GM21576 (cell line): ENCODE data around the gene SVEP1.
A peak's percentile ranks its signal among the peaks of the same experiment; 100 is the strongest.
"Not testable (repeated sequence)": the region's sequence is repeated elsewhere in the genome, so short reads cannot be mapped to it uniquely, and the experiment has no call there.

ENCODE experiments used
- ATAC-seq: cut with Tn5 transposase; IDR thresholded peaks from one replicate; pipeline ENCODE4 v1.9.1; 2021; ENCODE audit warnings: mild to moderate bottlenecking, moderate library complexity; ENCODE audit not compliant: unreplicated experiment

Gene SVEP1

DNA sequence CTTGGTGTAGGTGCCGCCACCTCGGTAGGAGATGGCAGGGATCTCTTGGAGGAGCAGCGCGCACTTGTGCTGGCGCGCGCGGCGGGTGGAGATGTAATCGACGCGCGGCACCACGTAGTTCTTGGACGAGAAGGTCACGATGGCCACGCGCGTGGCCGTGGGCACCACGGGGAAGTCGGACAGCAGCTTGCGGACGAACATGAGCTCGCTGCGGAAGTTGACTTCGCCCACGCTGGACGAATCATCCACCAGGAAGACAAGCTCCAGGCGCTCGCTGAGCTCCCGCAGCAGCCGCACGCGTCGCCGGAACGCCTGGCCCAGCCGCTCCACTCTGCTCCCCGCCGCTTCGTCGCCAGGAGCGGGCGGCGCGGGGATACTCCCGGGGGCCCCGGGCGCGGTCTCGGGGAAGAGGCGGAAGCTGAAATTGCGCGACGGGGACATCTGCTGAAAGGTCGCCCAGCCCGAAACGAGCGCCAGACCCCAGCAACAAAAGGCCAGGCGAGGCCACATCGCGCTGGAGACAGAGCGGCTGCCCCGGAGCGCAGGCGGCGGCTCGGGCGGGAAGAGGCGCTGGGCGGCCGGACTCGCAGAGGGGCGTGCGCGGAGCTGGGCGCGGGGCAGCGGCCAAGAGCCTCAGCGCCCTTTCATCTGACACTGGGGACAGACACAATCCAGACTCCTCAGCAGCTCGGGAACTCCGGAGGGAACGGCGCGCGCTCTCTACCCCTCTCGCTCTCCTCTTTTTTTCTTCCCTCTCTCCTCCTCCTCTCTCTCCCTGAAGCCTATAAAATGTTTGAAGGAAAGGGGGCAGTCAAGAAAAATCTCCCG, at the start of gene SVEP1:
TSS of gene SVEP1 (minus strand) at position 708 of the 828 bp plus-strand sequence. CDS start at position 510, 198 bp downstream.
- ATAC-seq: no peak

DNA sequence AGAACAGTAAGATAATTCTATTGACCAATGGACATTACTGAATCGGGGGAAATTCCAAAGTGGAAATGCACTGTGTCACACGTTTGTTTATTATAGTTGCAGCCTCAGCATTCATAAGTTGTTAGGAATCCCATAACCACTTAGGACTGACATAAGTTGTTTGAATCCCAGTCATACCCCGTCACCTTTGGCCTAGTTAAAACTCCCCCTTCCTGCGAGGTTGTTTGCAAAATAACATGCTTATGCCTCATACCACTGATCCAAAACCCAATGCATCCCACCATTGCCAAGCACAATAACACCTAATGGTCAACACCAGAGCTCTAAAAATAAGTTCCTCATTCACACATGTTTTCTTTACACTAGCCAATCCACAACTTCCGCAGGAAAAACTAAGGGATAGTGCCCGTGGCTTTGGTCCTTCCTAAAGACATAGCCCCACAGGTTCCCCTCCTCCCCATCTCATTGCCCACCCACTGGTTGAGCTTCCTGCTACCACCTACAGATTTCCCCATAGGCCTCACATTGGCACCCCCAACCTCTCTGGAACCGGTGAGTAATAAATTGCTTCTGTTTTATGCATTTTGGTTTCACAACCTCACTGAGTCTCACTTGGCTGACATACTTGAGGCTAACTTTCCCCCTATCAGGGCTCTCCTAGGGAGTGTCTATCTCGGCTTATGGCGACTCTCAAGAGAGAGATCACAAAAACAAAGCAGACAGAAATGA, 46.7 kb upstream of the SVEP1 start:
- ATAC-seq: peak; percentile 95

DNA sequence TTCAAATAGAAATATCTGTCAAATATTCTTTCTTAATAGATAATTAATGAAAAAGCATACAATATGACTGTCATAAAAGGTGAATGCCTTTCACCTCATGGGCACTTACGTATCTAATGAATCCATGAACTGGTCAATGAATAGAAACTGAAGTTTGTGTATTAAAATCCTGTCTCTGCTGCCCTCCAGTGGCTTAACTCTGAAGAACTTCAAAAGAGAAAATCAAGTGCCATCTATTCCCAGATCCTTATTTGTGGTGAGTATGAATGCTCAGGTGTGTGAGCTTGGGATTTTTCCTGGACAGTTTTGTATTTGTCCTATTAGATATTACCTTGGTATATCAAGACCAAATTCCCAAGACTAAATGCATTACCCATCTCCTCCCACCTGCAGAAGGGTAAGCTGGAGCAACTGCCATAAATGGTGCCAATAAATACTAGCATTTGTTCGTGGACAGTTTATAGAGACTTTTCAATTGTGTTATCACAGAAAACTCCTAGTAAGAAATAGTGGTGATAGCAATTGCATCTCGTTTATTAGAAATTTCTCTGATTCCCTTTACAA, 44.0 kb upstream of the SVEP1 start:
- no peak for ATAC-seq

DNA sequence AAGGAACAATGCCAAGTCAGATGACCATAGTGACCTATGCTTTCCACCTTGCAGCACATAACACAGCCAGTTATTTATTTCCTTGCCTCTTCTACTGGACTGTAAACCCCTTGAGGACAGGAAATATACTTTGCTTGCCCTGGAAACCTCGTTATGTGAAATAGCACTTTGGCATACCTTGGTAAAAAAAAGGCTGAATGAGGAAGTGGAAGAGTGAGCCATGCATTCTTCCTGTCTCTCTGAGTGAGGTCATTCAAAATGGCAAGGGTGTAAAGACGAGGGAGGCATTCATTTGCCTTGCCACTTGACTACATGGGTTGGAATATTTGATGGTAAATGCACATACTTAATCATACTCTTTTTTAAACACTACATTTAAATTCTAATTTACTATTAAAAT, 42.8 kb upstream of the SVEP1 start:
- no peak for ATAC-seq

DNA sequence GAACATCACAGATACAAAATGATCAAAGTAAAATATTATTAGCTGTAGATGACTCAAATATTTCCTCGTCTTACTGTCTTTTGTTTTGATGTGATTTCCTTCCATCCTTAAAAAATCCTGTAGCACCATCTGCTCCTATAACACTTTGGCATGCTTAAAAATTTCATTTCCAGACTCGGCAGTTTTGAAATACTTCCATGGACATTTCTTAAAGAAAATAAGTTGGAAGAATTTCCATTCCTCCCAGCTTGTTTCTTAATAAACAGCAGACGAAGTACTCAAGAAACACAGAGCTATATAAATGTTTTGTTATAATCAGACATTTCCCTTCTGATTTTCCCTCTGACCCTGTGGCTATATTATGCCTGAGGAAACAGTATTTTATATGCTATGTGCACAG, 41.2 kb upstream of the SVEP1 start:
- no peak for ATAC-seq

DNA sequence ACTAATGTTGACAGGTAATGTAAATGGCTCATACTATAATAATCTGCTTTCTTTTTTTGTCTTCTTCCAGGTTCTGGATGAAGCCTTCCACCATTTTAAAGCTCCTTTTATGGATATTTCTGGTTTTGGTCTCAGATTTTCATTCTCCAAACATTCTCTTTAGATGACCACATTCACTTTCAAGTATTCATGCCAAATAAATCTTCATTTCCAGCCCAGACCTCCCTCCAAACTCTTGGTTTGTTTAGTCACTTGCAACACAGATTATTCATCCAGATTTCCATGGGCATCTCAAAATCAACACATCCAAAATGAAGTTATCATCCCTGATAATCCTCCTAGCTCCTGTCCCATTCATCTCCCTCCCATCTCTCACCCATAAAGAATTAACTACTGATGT, 40.3 kb upstream of the SVEP1 start:
- ATAC-seq: no peak

DNA sequence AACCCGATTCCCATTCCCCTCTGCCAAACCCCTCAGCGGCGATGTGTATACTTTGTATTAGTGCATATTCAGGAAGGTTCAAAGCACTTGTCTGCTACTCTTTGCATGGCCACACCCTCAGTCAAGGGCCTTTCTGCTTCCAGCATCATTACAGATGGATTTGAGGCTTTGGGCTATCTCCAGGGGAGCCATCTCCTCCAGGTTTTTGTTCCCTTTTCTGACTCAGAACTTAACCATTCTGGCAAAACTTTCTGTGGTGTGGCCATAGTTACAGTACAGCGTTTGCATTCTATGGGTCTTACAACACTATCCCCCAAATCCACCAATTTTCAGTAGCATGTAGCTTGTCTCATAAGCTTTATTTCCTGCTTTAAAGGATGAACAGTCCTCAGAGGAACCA, 36.0 kb upstream of the SVEP1 start:
- ATAC-seq: no peak

DNA sequence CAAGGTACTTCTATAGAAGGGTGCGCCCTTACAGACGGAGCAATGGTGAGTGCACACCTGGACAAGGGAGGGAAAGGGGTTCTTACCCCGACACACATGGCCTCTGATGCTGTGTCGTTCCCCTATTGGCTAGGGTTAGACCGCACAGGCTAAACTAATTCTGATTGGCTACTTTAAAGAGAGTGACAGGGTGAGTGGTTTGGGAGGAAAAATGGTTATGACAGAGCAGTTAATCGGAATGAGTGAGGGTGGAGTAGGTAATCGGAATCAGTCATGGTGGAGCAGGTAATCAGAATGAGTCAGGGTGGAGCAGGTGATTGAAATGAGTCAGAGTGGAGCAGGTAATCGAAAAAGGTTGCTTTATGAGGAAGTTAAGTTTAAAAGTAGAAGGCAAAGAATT, 35.0 kb upstream of the SVEP1 start:
- not testable (repeated sequence) for ATAC-seq

DNA sequence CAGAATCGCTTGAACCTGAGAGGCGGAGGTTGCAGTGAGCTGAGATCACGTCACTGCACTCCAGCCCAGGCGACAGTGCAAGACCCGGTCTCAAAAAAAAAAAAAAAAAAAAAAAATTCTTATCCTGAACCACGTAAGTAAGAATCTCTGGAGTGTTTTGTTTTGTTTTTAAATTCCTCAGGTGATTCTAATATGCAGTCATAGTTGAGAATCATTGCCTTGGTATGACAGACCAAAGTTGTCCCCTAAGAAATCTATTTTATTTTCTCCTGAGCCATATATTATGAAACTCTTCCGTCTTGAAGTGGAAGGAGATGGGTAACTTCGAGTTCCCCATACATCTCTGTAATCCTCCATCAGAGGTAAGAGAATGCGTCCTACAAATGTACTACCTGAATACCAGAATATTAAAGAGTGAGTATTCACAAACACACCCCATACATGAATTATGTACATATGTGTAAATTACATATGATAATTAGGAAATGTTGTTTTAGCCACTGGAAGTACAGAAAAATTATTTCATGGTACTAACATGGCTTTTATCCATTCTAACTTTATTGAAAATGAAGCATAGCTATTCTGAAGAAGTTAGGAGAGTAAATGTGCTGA, 26.7 kb upstream of the SVEP1 start:
- no peak for ATAC-seq

DNA sequence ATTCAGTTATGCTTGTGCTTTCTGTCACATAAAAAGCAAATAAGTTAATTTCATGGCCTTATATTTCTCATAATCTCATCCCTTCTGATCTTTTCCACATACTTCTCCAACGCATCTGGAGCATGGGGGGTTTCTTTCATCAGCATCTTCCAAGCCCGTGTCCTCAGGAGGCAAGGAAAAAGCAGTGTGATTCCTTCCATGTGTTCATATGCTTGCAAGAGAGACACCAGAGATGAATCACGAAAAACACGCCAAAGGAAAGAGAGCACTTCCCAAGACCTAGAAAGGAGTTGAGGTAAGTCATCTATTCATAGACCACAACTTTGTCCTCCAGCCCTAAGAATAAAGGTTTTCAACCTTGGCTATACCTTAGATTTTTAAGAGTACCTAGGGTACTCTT, 26.0 kb upstream of the SVEP1 start:
- ATAC-seq: no peak

DNA sequence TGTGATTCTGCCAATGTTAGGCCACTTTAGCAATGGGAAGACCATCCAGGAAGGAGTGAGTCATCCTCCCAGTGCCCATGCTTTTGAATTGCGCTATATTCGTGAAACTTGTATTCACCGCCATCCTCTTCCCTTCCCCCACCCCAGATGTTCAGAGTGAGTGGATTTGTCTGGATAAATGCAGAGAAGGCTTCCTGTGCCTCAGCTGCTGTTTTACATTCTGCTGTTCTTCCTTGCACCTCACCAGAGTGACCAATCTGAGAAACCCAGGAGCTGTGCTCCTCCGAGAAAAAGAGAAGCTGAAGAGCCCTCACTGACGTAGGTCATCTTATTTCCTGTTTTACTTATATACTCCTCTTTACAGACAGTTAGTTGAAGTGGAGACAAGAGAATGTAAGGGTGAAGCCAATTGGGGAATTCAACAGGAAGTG, 24.6 kb upstream of the SVEP1 start:
- no peak for ATAC-seq

DNA sequence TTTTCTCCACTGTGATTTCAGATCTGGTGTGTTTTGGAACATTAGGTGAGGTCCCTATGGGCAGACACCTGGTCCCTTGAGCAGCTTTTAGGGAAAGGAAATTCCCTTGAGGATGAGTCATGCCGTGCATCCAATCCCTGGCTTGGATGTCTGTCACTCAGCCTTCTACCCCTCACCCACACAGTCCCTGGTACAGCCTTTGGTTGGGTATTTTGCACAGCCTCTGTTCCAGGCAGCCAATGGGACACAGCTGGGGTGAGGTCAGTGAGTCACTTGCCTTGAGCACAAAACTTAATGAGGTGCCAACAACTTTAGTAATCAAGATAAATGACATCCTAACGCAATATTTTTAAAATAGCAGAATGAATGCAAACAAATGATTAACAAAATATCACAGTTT, 22.7 kb upstream of the SVEP1 start:
- no peak for ATAC-seq

DNA sequence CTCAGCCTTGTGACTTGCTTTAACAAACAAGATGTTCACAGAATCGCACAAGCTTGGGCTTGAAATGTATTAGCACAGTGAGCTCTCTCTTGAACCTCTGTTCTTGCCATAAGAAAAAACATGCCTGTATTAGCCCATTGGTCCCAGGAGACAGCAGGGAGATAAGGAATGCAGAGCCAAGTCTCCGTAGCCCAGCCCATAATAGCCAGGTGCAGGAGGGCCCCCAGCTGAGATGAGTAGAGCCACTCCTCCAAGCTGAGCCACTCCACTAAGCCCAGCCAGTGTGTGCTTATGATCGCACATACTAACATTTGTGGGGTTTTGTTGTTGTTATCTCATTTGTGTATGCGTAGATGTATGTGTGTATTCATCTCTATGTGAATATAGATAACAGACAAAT, 21.6 kb upstream of the SVEP1 start:
- no peak for ATAC-seq

DNA sequence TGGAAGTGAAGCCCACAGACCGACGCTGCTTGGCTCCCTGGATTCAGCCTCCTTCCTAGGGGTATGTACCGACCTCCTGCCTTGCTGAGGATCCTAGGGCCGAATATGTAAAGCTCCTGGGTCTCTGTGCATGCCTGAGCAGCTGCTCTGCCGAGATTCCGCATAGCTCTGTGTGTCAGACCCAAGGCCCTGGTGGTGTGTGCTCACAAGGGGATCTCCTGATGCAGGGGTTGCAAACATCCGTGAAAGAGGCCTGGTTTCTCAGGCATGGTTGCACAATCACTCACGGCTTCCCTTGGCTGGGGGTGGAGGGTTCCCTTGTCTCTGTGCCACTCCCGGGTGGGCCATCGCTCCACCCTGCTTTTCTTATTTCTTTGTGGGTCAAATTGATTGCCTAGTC, 19.9 kb upstream of the SVEP1 start:
- no peak for ATAC-seq

DNA sequence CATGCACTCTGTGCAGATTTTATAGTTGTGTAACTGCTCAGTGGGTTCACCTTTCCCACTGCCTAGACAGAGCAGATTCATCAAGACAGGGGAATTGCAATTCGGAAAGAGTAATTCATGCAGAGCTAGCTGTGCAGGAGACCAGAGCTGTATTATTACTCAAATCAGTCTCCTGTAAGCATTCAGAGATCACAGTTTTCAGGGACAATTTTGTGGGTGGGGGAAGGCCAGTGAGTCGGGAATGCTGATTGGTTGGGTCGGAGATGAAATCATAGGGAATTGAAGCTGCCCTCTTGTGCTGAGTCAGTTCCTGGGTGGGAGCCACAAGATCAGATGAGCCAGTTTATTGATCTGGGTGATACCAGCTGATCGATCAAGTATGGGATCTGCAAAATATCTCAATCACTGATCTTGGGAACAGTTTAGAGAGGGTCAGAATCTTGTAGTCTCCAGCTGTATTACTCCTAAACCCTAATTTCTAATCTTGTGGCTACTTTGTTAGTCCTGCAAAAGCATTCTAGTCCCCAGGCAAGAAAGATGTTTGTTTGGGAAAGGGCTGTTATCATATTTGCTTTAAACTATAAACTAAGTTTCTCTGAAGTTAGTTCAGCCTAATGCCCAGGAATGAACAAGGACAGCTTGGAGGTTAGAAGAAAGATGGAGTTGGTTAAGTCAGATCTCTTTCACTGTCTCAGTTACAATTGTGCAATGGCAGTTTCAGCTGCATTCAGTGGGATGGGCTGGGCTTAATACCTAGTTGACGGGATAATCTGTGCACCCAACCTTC, 12.7 kb upstream of the SVEP1 start:
- ATAC-seq: no peak

DNA sequence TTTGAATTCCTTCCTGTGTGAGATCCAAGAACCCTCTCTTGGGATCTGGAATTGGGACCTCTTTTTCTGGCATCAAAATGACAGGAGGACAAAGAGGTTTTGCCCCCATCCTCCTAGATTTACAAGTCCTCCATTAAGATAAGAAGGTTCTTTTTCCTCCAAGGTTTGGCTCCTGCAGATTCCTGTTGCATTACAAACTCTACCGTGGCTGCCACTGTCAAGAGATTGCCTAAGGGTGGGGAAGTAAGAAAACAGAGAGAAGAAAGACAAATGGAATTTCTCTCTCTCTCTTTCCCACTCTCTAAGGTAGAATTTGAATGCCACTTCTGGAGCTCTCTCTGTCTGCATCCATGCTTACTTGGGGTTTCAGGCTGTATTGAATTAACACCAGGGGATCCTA, 12.0 kb upstream of the SVEP1 start:
- no peak for ATAC-seq

DNA sequence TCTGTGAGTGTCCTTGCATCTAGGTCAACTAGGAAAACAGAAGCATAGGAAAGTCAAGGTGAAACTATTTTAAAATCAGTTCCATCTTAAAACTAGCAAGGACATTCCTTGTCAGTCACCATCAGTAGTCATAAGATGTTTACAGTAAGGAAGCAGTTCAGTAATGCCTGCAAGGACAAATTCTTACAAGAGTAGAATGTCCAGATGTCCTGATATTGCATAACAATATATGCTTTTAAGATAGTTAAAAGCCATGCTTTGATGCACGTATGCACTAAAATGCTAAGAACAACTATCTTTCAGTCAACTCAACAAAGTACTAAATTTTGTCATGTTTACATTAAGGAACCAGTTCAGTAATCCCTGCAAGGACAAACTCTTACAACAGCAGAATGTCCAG, 11.3 kb upstream of the SVEP1 start:
- no peak for ATAC-seq

DNA sequence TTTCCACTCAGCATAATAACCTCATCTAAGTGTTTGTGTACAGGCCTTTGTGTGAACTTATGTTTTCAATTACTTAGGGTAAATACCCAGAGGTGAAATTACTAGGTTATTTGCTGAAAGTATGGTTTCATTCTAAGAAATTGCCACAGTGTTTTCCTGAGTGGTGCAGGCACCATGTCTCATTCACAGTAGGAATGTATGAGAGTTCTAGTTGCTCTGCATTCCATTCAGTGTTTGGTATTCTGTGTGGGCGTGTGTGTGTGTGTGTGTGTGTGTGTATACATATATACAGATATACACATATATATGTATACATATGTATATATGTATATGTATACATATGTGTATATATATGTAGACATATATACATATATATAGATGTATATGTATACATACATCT, 8.8 kb upstream of the SVEP1 start:
- no peak for ATAC-seq

DNA sequence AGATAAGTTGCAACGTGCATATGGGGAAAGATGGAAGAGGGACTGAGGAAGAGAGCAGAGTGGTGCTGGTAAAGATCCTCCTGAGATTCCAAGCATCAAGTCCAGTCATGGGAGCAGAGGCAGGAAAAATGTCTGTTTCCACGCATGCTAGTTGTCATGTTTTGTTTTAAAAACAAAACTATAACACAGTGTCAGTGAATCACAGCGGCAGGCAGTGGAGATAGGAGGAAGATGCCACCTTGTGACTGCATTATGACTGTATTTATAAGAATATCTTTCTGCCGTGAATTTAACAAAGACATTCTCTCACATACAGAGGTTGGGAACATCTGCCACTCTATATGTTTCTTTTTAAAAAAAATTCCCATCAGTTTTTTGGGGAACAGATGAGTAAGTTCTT, 3.7 kb upstream of the SVEP1 start:
- ATAC-seq: no peak

DNA sequence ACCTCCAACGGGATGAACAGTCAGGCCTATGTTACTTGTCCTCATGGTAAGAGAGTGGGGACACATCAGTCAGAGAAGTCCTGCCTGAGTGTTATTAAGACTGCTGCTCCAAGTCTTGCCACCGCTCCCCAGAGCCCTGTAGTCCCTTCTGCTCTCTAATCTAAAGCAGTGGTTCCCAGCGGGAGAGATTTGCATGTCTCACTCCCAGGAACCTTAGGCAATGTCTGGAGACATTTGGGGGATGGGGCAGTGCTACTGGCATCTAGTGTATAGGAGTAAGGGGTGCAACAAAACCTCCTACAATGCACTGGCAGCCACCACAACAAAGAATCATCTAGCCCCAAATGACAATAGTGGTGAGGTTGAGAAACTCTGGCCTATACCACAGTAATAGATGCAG, 2.6 kb upstream of the SVEP1 start:
- ATAC-seq: no peak

DNA sequence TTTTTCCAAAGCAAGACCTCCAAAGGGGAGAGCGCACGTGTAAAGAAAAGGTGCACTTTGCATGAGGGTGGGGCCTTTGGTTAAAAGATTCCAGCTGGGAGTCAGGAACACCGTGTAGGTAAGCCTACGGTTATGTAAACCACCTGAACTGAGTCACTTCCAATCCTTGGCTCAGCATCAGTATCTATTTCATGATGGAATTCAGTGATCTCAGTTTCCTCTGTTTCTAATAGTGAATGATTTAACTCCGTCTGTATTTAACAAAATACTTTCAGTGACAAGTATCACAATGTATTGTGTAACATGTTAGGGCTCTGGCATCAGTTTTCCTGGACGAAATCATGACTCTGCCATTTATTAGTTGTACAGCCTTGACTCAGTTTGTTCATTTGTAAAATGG, 1.3 kb upstream of the SVEP1 start:
- no peak for ATAC-seq
